Right kidney (tissue), 1 donor: ENCODE measurements around the gene KIAA0232.
"Not testable (repeated sequence)": the region's sequence is repeated elsewhere in the genome, so short reads cannot be mapped to it uniquely, and the experiment has no call there.

ENCODE experiments used
- DNase-seq: peaks from one replicate; pipeline ENCODE4 v3.0.0-alpha.2; 2016

Gene KIAA0232

DNA sequence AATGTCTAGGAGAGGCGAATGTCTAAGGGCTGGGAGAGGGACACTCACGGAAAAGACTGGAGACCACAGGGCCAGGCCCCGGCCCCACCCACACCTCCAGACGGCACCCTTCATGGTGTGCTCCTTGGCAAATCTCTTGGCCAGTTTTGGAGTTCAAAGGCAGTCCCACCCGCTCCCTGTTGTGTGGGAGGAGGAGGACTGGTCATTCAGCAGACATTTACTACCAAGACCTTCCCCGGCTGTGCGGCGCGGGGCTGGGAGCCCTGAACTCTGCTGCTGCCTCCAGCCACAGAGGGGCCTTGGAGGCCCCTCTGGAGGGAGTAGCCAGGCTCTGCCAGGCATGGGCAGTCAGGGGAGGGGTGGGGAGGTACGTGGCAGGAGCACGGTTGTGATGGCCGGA lies 118.4 kb downstream of the KIAA0232 start:
- DNase-seq, result peak; percentile 57

DNA sequence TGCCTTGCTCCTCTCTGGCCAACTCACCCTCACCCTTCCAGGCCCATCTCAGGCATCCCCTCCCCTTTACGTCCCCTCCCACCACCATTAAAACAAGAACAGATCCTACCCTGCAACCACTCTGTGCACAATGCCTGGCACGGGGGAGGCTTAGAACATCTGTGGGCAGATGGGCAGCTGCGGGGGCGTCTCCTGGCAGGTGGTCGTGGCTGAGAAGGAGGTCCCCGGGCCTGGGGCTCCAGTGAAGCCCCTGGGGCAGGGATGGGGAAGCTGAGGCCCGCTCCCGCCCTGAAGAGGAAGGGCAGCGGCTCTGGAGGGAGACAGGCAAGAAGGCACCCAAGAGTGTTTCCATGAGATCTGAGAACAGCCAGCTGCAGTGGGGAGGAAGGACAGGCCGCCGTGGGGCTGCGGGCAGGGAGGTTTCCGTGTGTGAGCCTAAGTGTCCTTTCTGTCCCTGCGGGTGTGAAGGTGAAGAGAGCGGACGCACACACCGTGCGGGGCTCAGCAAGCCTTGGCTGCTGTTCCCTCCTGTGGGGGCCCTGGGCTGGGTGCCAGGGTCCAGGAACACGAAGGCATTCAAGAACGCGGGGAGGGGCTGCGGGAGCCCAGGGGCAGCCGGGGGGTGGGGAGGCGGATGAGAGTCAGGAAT lies 119.3 kb downstream of the KIAA0232 start:
- DNase-seq, result peak; percentile 48

DNA sequence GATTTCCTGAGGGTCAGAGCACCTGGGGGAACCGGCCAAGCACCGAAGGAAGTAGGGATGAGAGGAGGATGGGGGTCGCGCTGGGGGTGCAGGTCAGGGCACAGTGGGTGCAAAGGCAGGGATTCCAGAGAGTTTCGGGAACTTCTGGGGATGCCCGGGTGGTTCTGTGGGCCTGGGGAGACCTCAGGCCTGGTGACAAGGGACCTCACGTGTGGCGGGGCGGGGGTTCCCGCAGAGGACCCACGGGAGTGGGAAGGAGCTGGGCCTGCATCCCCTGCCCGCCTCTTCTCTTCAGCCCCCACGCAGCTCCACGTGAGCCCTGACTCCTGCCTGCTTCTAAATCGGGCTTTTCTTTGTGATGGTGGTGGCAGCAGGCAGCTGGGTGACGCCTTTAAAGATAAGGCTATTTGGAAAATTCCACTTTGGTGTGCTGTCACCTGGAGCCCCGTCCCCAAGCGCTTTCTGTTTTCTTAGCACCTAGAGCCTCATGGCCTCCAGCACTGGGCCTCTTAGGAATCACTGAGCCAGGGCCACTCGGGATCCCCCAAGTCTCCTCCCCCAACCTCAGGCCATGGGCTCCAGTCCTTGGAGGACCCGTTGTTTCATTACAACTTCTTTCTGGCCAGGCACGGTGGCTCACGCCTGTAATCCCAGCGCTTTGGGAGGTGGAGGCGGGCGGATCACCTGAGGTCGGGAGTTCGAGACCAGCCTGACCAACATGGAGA lies 120.0 kb downstream of the KIAA0232 start:
- no peak for DNase-seq

DNA sequence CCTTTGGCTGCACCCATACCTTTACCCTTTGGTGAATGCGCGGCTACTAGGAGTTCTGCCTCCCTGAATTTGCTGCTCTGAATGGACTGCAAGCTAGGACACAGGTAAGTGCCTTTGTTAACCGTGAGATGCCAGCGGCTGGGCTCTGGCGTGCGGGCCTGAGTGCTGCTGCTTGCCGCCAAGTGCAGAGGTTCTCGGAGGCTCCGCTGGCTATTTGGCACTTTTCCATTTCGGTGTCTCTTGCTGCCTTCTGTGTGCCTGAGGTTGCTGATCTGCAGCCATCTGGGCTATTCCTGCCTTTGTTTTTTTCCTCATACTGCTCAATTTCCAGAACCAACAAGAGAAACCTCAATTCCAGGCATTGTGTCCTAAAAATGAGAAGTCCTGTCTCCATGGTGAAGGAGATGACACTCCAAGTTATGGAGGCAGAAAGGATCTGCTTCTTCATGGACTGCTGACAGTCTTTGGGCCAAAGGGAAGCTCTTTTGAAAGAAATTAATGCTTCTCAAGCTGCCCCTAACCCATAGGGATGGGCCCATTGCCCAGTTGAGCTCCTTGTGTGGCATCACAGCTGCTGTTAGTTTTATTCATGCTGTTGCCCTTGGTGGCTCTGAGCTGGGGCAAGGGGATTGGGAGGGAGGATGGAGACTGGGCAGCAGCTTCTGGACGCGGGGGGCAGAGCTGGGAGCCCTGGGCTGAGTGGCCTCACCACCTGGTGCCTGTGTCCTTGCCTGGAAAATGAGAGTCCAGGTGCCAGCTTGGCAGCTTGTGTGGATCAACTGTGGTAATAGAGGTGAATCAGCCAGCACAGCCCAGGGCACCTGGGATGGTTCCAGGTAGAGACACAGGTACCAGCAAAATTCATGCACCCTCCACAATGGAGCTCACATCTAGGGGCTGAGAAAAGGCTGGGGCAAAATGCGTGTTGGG lies 123.3 kb downstream of the KIAA0232 start:
- no peak for DNase-seq

DNA sequence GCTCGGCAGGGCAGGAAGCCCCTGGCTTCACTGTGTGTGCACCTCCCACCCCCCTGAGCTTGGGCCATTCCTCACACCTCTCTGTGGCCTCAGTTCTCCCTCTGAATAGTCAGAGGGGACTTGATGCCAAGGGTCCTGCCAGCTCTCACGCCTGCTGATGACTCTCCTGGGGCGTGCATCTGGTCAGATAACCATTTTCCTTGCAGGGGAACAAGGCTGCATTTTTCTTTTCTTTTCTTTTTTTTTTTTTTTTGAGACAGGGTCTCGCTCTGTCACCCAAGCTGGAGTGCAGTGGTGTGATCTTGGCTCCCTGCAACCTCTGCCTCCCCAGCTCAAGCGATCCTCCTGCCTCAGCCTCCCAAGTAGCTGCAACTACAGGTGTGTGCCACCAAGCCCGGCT lies 124.0 kb downstream of the KIAA0232 start:
- not testable (repeated sequence) for DNase-seq

DNA sequence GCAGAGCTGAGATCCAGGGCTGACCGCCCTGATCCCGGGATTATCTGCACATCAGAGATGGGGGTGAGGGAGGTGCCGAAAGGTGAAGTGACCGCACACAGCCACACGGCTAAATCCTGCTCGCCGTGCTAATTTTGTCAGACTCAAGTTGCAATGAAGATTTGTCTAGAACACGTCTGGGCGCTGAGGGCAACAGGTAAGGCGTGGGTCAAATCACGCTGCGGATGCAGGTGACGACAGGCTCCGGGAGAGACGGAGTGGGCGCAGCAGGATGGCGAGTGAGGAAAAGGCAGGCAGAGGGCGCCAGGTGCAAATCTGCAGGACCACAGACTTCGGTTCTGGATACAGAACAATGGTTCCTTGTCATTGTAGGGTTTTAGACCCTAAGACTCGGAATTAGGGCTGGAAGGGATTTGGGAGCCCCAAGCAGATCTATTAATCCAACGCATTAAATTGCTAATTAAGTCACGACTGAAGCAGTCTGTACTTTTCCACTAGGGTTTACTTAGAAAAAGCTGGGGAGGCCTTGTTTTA lies 125.2 kb downstream of the KIAA0232 start:
- peak; percentile 33 for DNase-seq

DNA sequence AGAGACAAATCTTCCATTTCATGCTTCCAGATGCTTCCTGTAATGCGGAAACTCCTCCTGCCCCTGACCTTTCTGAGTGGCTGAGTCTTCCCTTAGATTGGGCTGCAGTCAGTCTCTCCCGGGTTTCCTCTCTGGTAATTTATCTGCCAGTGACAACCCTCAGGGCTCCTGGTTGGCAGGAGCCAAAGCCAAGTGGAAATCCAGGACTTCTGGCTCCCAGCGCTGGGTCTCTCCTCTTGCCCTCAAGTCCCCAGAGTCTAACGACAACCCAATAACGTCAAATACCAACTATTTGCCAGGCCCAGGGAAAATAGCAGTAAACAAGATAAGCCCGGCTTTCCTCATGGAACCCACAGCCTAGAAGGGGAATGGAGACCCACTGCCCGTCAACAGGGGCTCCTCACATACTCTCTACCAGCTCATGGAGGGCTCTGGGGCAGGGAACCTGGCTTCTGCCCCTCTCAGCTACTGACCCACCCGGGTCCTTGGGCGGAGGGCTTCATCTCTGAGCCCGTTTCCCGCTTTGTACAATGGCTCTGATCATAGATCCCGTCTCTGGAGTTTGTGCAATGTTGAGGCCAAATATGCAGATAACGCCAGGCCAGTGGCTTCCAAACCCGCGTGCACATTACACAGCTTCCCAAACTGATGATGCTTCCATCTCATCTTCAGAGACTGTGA lies 126.0 kb downstream of the KIAA0232 start:
- DNase-seq, result no peak

DNA sequence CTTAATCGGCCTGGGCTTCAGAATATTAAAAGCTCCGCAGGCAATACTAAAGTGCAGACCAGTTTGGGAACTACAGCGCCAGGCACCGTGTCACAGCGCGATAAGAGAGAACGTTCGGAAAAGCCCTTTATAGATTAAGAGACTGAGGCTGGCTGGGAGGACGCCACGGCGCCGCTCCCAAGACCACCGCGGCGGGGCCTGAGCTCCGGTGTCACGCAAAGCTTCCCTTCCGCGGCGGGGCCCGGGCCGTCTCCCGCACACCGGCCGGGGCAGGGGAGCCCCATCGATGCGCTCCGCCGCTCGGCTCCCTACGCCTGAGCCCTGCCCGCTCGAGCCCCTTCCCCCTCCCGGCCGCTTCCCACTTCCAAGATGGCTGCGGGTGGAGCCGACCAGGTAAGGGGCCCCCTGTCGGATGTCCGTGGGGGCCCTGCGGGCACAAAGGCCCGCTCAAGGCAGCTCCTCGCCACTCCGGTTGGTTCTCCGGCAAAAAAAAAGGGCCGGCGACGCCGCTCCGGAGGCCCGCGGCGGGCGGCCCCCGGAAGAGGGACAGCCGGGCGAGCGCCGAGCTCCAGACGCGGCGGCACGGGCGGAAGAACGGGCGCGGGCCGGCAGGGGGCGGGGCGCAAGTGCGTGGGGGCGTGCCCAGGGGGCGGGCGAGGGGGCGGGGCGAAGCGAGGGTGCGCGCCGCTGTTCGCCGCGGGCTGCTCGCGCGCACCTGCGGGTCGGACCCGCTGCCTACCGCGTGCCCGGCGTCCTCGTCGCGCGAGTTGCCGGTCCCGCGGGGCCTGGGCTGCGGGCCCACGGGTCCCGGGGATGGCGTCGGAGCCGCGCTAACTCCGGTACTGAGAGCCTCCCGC lies 126.8 kb downstream of the KIAA0232 start, which contains the start of gene TBC1D14:
TBC1D14 (plus strand) TSS at position 714 of the 857 bp plus-strand sequence. CDS start 13,564 bp downstream, outside the sequence.
- DNase-seq, result peak; percentile 100

DNA sequence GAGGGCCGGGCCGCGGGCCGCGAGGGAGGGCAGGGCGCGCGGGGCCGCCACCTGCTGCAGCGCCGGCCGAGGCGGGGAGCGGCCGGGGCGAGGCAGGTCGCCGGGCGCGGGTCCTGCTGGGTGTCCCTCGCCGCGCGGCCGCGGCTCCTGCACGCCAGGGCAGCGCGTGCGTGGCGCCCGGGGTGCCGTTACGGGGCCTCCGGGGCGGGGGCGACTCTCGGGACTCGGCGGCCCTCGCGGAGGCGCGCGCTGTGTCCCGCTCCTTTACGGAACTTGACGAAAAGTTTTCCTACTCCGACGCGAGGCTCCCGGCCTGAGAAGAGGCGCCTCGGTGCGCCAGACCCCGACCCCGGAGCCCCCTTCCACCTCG lies 127.4 kb downstream of the KIAA0232 start:
- no peak for DNase-seq

DNA sequence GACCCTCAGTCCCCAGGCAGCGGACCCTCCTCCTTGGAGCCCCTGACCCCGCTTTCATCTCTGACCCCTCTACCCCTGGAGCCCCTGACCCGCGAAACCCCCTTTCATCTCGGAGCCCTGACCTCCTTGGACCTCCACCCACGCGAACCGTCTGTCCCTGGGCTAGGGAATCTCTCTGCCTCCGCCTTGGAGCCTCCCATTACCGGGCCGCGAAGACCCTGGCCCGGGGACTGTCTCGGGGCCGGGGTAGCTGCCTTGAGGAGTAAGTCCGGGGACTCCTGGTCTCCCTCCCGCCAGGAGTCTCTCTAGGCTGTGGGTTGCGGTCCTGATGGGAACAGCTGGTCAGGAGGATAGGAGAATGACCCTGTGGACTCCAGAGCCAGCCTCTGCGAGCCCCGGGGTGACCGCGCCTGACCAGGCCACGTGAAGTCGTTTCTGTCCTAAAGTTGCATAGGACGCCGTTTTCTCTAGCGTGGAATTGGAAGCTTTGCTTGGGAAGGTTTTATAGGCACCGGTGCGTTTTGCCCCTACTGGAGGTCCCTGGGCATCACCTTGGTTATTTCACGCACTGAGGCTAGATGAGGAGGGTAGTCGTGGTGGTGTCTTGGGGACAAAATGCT lies 127.9 kb downstream of the KIAA0232 start:
- DNase-seq, result peak; percentile 61

DNA sequence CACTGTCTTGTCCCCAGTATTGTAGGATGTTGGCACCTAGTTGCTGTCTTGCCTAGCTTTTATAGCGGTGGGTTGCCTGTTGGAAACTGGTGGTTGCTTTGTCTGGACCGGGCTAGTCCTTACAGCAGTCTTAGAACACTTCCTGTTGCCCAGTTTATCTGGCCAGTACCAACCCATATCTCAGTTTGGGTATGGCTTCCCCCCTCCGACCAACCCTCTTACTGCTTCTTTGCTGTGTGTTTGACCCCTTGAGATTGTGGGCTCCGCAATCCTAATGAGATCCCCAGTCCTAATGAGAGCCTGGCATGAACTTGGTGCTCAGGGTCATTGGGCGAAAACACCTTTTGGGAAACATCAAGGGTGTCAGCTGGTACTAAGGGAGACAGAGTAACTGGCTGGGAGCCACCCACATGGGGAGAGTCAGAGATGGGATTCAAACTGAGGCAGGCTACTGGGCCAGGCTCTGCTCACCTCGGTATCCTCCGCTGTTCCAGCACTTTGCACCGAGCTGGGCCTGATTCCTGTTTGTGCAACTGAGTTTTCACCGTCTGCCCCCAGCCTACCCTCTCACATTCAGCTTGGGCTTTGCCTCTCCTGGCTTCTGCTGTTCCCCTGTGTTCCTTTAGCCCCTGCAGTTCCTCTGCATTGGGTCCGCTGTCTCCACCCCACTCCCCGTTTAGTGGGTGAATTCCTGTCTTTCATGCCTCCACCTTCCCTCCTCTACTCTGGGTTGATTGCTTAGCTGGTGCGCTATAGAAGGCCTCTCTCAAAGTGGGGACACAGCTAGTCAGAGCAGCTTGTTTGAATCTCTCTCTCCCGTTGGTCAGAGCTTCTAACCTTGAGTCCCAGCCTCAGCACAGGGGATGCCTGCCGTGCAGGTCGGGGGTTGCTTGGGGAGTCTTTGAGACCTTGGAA lies 128.7 kb downstream of the KIAA0232 start:
- no peak for DNase-seq

DNA sequence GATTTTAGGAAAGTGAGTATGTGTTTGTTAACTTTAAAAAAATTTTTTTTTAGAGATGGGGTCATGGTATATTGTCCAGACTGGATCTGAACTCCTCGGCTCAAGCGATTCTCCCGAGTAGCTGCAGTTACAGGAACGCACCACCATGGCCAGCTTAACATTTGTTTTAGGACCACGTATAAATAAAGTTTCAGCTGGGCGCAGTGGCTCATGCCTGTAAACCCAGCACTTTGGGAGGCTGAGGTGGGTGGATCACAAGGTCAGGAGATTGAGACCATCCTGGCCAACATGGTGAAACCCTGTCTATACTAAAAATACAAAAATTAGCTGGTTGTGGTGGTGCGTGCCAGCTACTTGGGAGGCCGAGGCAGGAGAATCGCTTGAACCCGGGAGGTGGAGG lies 129.4 kb downstream of the KIAA0232 start:
- DNase-seq, result not testable (repeated sequence)

DNA sequence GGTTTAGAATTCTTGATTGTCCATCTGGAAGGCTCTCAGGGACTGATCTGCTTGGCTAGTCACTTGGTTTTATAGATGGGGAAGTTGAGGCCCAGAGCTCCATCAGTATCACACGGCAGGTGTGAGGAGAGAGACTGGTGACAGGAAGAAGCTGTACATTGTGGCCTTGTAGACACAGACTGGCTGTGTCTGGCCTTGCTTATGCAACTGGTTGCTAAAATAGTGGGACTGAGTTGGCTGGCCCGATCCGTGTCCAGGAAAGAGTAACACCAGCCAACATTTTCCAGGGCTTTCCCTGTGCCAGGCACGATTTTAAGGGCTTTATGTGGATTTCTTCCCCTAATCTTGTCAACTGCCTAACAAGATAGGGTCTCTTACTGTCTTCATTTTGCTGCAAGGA lies 129.9 kb downstream of the KIAA0232 start:
- DNase-seq, result no peak

DNA sequence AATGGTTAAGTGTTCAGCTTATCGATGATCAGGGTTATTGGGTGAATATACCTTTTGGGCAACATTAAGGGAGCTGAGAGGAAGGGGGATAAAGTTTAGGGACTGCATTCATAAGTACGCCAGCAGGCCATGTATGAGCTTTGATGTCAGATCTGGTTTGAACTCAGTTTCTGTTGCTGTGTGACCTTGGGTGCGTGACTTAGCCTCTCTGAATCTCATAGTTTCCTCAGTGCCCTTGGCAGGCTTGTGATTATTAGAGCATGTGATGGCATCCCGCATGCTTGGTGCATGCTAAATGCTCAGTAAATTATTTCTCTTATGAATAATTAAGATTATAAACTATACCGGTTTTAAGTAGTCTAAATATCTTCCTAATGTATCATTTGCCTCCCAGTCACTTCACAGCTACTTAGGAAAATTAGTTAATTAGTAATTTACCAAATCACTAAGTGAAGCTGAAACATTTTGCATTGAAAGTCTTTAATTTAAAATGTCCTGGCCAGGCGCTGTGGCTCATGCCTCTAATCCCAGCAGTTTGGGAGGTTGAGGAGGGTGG lies 130.9 kb downstream of the KIAA0232 start:
- no peak for DNase-seq

DNA sequence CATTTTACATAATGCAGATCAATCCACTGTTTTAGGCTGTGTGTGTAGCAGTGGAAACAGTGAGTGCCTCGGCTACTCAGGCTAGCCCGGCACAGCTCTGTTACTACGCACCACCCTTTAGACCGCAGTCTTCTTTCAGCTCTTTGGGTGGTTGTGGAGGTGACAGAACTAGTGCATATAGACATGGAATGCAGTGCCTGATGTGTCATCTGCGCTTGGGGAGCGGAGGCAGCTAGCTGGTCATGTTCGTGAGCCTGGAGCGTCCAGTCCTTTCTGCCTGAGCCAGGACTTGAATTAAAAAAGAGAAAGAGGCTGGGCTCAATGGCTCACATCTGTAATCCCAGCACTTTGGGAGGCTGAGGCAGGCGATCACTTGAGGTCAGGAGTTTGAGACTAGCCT lies 131.9 kb downstream of the KIAA0232 start:
- DNase-seq, result no peak

DNA sequence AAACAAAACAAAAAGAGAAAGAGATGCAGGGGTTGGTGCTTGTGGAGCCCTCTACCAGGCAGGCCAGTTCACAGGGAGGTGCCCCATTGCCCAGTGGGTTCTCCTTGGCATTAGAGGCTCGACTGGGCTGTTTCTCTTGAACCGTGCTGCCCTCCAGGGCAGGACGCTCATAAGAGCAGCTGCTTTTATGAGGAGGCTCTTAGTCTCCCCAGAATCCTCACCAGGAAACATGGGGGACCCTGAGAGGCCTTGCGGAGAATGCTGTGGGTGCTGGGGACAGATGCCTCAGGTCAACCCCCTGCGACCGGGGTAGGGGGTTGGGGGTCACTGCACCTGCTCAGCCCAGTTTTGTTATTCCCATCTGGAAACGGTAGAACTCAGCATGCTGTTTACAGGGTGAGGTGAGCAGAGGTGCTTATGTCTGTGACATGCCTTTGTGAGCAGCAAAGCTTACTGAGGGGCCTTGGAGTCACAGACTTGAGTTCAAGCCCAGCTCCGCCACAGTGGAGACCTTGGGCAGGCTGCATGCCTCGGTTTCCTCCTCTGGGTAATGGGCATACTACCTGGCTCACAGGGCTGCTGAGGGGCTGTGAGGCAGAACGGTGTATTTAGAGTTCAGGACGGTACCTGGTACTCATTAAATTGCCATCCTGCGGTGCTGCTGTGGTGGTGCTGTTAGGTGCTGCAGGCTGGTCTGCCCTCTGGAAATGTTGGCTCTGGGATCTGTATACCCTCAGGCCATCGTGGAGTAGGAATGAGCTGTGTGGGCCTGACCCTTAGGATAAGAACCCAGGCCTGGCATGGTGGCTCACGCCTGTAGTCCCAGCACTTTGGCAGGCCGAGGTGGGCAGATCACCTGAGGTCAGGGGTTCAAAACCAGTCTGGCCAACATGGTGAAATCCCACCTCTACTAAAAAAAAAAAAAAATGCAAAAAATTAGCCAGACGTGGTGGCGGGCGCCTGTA lies 132.8 kb downstream of the KIAA0232 start:
- DNase-seq, result no peak

DNA sequence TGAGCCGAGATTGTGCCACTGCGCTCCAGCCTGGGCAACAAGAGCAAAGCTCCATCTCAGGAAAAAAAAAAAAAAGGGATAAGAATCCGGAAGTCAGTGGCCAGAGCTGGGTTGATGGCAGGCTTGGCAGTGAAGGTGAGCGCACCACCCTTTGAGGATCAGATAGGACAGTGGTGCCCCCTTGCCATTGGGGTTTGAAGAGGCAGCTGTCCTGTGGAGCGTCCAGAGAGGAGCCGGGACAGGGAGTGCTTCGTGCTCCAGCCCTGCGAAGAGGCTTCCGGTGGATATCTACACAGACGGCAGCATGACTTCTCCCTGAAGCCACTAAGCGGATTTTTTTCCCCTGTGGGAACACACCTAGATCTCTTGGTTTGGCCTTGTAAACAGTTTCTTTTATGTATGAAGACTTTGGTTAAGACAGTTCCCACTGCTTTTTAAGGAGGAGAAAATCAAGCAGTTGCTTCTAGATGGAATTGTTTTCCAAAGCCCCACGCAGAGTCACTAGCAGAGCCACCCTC lies 133.6 kb downstream of the KIAA0232 start:
- no peak for DNase-seq
